GM23338 (cell line): ENCODE results near the gene PPP4R1. TPM values are rescaled to one million over a fixed set of nuclear protein-coding genes. Genes with fewer than 3 reads are reported as not detected.

Experiments used
- ATAC-seq: fragments of 200-7000 bp; cut with Tn5 transposase; 3 replicates; pipeline ENCODE4 v1.9.1; 2020
- DNase-seq: peaks from one replicate; pipeline ENCODE4 v3.0.0-alpha.2; 2015; ENCODE audit warnings: low spot score
- H2AFZ ChIP-seq: fragments of 200-600 bp; sonication (generic); 2 replicates; pipeline ENCODE4 v1.8.0; 2016; ENCODE audit warnings: antibody characterized with exemption, mild to moderate bottlenecking, moderate library complexity
- H3F3A ChIP-seq: fragments of 200-600 bp; sonication (generic); replicated peaks from 2 replicates; pipeline ENCODE4 v1.8.0; 2017; ENCODE audit warnings: antibody characterized with exemption, mixed run types, low read depth
- H3K27ac ChIP-seq: fragments of 200-600 bp; sonication (generic); 2 replicates; pipeline ENCODE4 v1.6.1; 2016; ENCODE audit warnings: low read depth
- H3K27me3 ChIP-seq: fragments of 200-600 bp; sonication (generic); 2 replicates; pipeline ENCODE4 v1.8.0; 2016; ENCODE audit warnings: mild to moderate bottlenecking, mixed run types, moderate library complexity; ENCODE audit not compliant: insufficient read depth
- H3K36me3 ChIP-seq: fragments of 200-600 bp; sonication (generic); 2 replicates; pipeline ENCODE4 v1.8.0; 2016; ENCODE audit warnings: mild to moderate bottlenecking; ENCODE audit not compliant: insufficient read depth
- H3K4me1 ChIP-seq: fragments of 200-600 bp; sonication (generic); 2 replicates; pipeline ENCODE4 v1.8.0; 2016; ENCODE audit warnings: mild to moderate bottlenecking, moderate library complexity; ENCODE audit not compliant: insufficient read depth
- H3K4me2 ChIP-seq: fragments of 200-600 bp; sonication (generic); 2 replicates; pipeline ENCODE4 v1.7.1; 2017; ENCODE audit warnings: mixed run types
- H3K4me3 ChIP-seq: fragments of 200-600 bp; sonication (generic); 2 replicates; pipeline ENCODE4 v1.6.1; 2016; ENCODE audit warnings: mixed run types
- H3K79me2 ChIP-seq: fragments of 200-600 bp; sonication (generic); replicated peaks from 2 replicates; pipeline ENCODE4 v1.8.0; 2017; ENCODE audit warnings: mild to moderate bottlenecking; ENCODE audit not compliant: insufficient read depth
- H3K9me2 ChIP-seq: fragments of 200-600 bp; sonication (generic); 2 replicates; pipeline ENCODE4 v1.8.0; 2017; ENCODE audit not compliant: insufficient read depth
- H4K20me1 ChIP-seq: fragments of 200-600 bp; sonication (generic); replicated peaks from 2 replicates; pipeline ENCODE4 v1.8.0; 2017; ENCODE audit warnings: mild to moderate bottlenecking; ENCODE audit not compliant: insufficient read depth
- H3K27ac Mint-ChIP-seq: 2 replicates; pipeline ENCODE4 v1.8.0; 2020; ENCODE audit warnings: inconsistent platforms, mild to moderate bottlenecking, moderate library complexity, mixed read lengths
- H3K27me3 Mint-ChIP-seq: 3 replicates; pipeline ENCODE4 v1.8.0; 2022; ENCODE audit warnings: low read depth, mild to moderate bottlenecking, moderate library complexity, mixed read lengths, inconsistent platforms; ENCODE audit not compliant: insufficient read depth, poor library complexity
- H3K36me3 Mint-ChIP-seq: 3 replicates; pipeline ENCODE4 v1.8.0; 2021; ENCODE audit warnings: low read depth, mild to moderate bottlenecking, inconsistent platforms, moderate library complexity, mixed read lengths
- H3K4me1 Mint-ChIP-seq: 3 replicates; pipeline ENCODE4 v1.8.0; 2020; ENCODE audit warnings: mild to moderate bottlenecking, inconsistent platforms, mixed read lengths
- H3K4me3 Mint-ChIP-seq: 3 replicates; pipeline ENCODE4 v1.8.0; 2021; ENCODE audit warnings: moderate library complexity, mild to moderate bottlenecking, inconsistent platforms, mixed read lengths
- H3K9me3 Mint-ChIP-seq: 3 replicates; pipeline ENCODE4 v1.8.0; 2020; ENCODE audit warnings: moderate library complexity, mild to moderate bottlenecking, inconsistent platforms, mixed read lengths
- CREB1 ChIP-seq: fragments of 250-450 bp; sonication (Bioruptor Pico); IDR thresholded peaks from 2 replicates; pipeline ENCODE4 v1.5.0; 2020; ENCODE audit warnings: low read depth, mild to moderate bottlenecking, moderate library complexity
- EZH2 ChIP-seq: fragments of 200-600 bp; sonication (generic); IDR thresholded peaks from one replicate; pipeline ENCODE4 v1.8.0; 2017; ENCODE audit warnings: antibody characterized with exemption, mild to moderate bottlenecking, low read depth; ENCODE audit not compliant: unreplicated experiment
- JUNB ChIP-seq: IDR thresholded peaks from one replicate; pipeline ENCODE4 v1.6.1; 2016; ENCODE audit warnings: antibody characterized with exemption; ENCODE audit not compliant: unreplicated experiment
- NANOG ChIP-seq: IDR thresholded peaks from 2 replicates; pipeline ENCODE4 v1.6.1; 2016; ENCODE audit warnings: antibody characterized with exemption, borderline replicate concordance
- POLR2AphosphoS5 ChIP-seq: IDR thresholded peaks from 2 replicates; pipeline ENCODE4 v1.6.1; 2016; ENCODE audit warnings: antibody characterized with exemption, low read depth
- STAT1 ChIP-seq: IDR thresholded peaks from one replicate; pipeline ENCODE4 v1.6.1; 2016; ENCODE audit warnings: antibody characterized with exemption; ENCODE audit not compliant: unreplicated experiment
- ZNF114 ChIP-seq: fragments of 250-450 bp; sonication (Bioruptor Pico); IDR thresholded peaks from 2 replicates; pipeline ENCODE4 v1.5.0; 2020; ENCODE audit warnings: mild to moderate bottlenecking, moderate library complexity
- ZNF331 ChIP-seq: fragments of 250-450 bp; sonication (Bioruptor Pico); IDR thresholded peaks from 2 replicates; pipeline ENCODE4 v1.5.0; 2020; ENCODE audit warnings: low read depth, mild to moderate bottlenecking, moderate library complexity
- polyA plus RNA-seq: library from polyadenylated mRNA; unstranded; fragments of >200 nt; fragmentation: Nextera tagmentation; extraction: Ambion mirVana; gene quantifications from 2 replicates; pipeline ENCODE4 v1.2.1, GENCODE V29; 2016
- total RNA-seq: library from RNA; depleted of rRNA; stranded (reverse); fragments of >200 nt; shearing (Covaris generic); gene quantifications from 2 replicates; pipeline ENCODE4 v1.2.3, GENCODE V29; 2014
- TF ChIP-seq, protein P1 (sequence below): IDR thresholded peaks from one replicate; pipeline ENCODE4 v1.6.1; 2018; ENCODE audit warnings: antibody characterized with exemption; ENCODE audit not compliant: unreplicated experiment
- TF ChIP-seq, protein P2 (sequence below): IDR thresholded peaks from 2 replicates; pipeline ENCODE4 v1.6.1; 2016; ENCODE audit warnings: antibody characterized with exemption

PPP4R1 gene
- total and polyA plus RNA-seq, 2 experiments from 2014 or later, result 18.1 to 79.4 TPM

DNA sequence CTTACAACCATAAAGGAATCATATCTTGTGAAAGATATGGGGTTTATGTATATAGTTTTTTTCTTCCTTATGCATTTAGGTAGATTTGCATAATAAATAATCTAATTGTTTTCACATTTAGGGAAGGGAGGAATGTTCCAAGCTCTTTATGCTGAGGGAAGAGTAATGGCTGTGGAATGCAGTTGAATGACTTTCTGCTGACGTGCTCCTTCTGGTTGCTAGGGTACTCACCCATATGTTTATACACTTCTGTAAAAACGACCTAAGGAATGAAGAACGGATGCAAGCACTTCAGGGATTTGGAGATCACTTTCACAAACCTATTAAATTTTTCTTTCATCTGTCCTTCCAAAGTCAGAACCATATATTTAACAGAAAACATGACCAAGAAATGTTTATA is 29.2 kb upstream of the PPP4R1 start:
- Histone ChIP-seq H3K4me2 (0 out of 2 replicates have a peak overlapping the region, but pooled peaks have one; percentile 2), H3K27ac (peak overlapping the region; percentile 61), H2AFZ (no peak overlapping the region)

DNA sequence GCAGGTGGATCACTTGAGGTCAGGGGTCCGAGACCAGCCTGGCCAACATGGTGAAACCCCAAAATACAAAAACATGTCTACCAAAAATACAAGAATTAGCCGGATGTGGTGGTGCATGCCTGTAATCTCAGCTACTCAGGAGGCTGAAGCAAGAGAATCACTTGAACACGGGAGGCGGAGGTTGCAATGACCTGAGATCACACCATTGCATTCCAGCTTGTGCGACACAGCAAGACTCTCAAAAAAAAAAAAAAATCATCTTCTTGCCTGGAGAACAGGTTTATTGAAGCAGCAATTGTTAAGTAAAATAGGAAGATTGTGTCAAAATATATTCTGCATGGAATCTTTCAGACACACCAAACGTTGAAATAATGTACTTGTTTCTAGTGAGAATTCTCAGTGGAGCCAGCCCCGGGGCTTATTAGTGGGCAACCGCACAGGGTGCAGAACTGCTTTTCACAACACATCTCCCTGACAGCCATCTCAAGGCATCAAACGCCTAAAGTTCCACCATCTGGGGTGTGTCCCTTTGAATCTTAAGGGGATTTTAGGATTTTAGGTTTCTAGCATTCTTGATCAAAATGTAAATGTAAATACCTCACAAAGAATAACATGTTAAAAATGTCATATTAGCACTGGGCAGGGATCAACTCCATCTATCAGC is 28.6 kb upstream of the PPP4R1 start:
- Mint-ChIP-seq H3K4me3 (no peak overlapping the region), H3K27me3 (peaks cover 9% of the 10 kb centered on the region), H3K27ac (peak overlapping the region; percentile 95), H3K9me3 (no peaks in the 10 kb centered on the region), H3K36me3 (no peaks in the 10 kb centered on the region), H3K4me1 (peaks cover 41% of the 10 kb centered on the region)
- no peaks in the 10 kb centered on the region for H4K20me1 ChIP-seq
- peak; percentile 68 for ATAC-seq
- H3K79me2 ChIP-seq, result no peaks in the 10 kb centered on the region
- peak overlapping the region; percentile 61 for H3K27ac ChIP-seq
- H2AFZ ChIP-seq, result no peak overlapping the region
- no peaks in the 10 kb centered on the region for H3K27me3 ChIP-seq
- no peaks in the 10 kb centered on the region for H3F3A ChIP-seq
- H3K36me3 ChIP-seq, result no peaks in the 10 kb centered on the region
- no peak overlapping the region for H3K4me3 ChIP-seq
- H3K9me2 ChIP-seq, result no peaks in the 10 kb centered on the region
- DNase-seq, result peak; percentile 56
- H3K4me1 ChIP-seq, result peaks cover 18% of the 10 kb centered on the region; the same call in 1 of the 2 replicates
- no peak overlapping the region for H3K4me2 ChIP-seq
- TF ChIP-seq ZNF331, result no peak
- TF ChIP-seq, protein P1, sequence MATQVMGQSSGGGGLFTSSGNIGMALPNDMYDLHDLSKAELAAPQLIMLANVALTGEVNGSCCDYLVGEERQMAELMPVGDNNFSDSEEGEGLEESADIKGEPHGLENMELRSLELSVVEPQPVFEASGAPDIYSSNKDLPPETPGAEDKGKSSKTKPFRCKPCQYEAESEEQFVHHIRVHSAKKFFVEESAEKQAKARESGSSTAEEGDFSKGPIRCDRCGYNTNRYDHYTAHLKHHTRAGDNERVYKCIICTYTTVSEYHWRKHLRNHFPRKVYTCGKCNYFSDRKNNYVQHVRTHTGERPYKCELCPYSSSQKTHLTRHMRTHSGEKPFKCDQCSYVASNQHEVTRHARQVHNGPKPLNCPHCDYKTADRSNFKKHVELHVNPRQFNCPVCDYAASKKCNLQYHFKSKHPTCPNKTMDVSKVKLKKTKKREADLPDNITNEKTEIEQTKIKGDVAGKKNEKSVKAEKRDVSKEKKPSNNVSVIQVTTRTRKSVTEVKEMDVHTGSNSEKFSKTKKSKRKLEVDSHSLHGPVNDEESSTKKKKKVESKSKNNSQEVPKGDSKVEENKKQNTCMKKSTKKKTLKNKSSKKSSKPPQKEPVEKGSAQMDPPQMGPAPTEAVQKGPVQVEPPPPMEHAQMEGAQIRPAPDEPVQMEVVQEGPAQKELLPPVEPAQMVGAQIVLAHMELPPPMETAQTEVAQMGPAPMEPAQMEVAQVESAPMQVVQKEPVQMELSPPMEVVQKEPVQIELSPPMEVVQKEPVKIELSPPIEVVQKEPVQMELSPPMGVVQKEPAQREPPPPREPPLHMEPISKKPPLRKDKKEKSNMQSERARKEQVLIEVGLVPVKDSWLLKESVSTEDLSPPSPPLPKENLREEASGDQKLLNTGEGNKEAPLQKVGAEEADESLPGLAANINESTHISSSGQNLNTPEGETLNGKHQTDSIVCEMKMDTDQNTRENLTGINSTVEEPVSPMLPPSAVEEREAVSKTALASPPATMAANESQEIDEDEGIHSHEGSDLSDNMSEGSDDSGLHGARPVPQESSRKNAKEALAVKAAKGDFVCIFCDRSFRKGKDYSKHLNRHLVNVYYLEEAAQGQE, result no peak
- no peak for TF ChIP-seq NANOG
- no peak for TF ChIP-seq JUNB
- TF ChIP-seq POLR2AphosphoS5, result no peak
- TF ChIP-seq, protein P2, sequence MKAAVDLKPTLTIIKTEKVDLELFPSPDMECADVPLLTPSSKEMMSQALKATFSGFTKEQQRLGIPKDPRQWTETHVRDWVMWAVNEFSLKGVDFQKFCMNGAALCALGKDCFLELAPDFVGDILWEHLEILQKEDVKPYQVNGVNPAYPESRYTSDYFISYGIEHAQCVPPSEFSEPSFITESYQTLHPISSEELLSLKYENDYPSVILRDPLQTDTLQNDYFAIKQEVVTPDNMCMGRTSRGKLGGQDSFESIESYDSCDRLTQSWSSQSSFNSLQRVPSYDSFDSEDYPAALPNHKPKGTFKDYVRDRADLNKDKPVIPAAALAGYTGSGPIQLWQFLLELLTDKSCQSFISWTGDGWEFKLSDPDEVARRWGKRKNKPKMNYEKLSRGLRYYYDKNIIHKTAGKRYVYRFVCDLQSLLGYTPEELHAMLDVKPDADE, result no peak
- no peak for TF ChIP-seq ZNF114 (CRISPR knock-in tag)
- TF ChIP-seq CREB1 (CRISPR knock-in tag), result no peak
- no peak for TF ChIP-seq STAT1
- TF ChIP-seq EZH2, result no peak

More for the DNA sequence above, 29.2 kb upstream of the PPP4R1 start:
- no peaks in the 10 kb centered on the region for H3K9me2 ChIP-seq
- no peaks in the 10 kb centered on the region for H3K79me2 ChIP-seq
- H4K20me1 ChIP-seq, result no peaks in the 10 kb centered on the region
- no peak overlapping the region for H3K4me3 ChIP-seq
- H3K4me1 Mint-ChIP-seq, result peaks cover 43% of the 10 kb centered on the region
- H3K27me3 ChIP-seq, result no peaks in the 10 kb centered on the region
- H3K36me3 Mint-ChIP-seq, result no peaks in the 10 kb centered on the region
- H3K4me1 ChIP-seq, result peaks cover 18% of the 10 kb centered on the region; the same call in 1 of the 2 replicates
- H3K27ac Mint-ChIP-seq, result peak overlapping the region; percentile 95
- H3K36me3 ChIP-seq, result no peaks in the 10 kb centered on the region
- DNase-seq (peak; percentile 96), ATAC-seq (peak; percentile 96)
- peak; percentile 84 for TF ChIP-seq NANOG
- TF ChIP-seq JUNB, result no peak
- peak; percentile 42; the same call in 1 of the 2 replicates for TF ChIP-seq CREB1 (CRISPR knock-in tag)
- no peaks in the 10 kb centered on the region for H3K9me3 Mint-ChIP-seq
- peak overlapping the region; percentile 45; the same call in 1 of the 3 replicates for H3K4me3 Mint-ChIP-seq
- H3K27me3 Mint-ChIP-seq, result peaks cover 3% of the 10 kb centered on the region
- H3F3A ChIP-seq, result no peaks in the 10 kb centered on the region
